AG20443 (cell line): ENCODE data around the gene PIAS4.

Experiments used
- DNase-seq: peaks from one replicate; pipeline ENCODE4 v3.0.0; 2012; ENCODE audit warnings: low spot score, mixed read lengths

Gene PIAS4

GRCh38 chr19:4023600-4024398 is 16.3 kb downstream of the PIAS4 start:
- no peak for DNase-seq

- no peak for DNase-seq
These were observed 17.8 kb downstream of the PIAS4 start for GRCh38 chr19:4025317-4025716.

GRCh38 chr19:4027146-4027545 is 19.6 kb downstream of the PIAS4 start:
- DNase-seq, result no peak

GRCh38 chr19:4028334-4029246 is 21.1 kb downstream of the PIAS4 start:
- no peak for DNase-seq

- DNase-seq, result no peak
These were observed 21.7 kb downstream of the PIAS4 start for GRCh38 chr19:4029247-4029614.

- no peak for DNase-seq
These were observed 23.0 kb downstream of the PIAS4 start for GRCh38 chr19:4030552-4030951.

- no peak for DNase-seq
These were observed 23.4 kb downstream of the PIAS4 start for GRCh38 chr19:4030981-4031380.

- no peak for DNase-seq
These were observed 23.9 kb downstream of the PIAS4 start for GRCh38 chr19:4031420-4031819.

- DNase-seq, result no peak
These were observed 24.9 kb downstream of the PIAS4 start for GRCh38 chr19:4032436-4032835.

- DNase-seq, result no peak
These were observed 25.8 kb downstream of the PIAS4 start for GRCh38 chr19:4033028-4033956.

GRCh38 chr19:4034048-4035017 is 26.8 kb downstream of the PIAS4 start:
- no peak for DNase-seq

- DNase-seq, result no peak
These were observed 27.6 kb downstream of the PIAS4 start for GRCh38 chr19:4035018-4035566.

- DNase-seq, result no peak
These were observed 28.0 kb downstream of the PIAS4 start for GRCh38 chr19:4035582-4035981.

- DNase-seq, result no peak
These were observed 29.2 kb downstream of the PIAS4 start for GRCh38 chr19:4036576-4037300.

GRCh38 chr19:4037301-4037949 is 29.9 kb downstream of the PIAS4 start:
- DNase-seq, result no peak

GRCh38 chr19:4038057-4038456 is 30.5 kb downstream of the PIAS4 start:
- no peak for DNase-seq

- DNase-seq, result no peak
These were observed 31.3 kb downstream of the PIAS4 start for GRCh38 chr19:4038661-4039423.

GRCh38 chr19:4042064-4042730 is 34.7 kb downstream of the PIAS4 start:
- no peak for DNase-seq
